ENCODE data around the gene ASTN2.

DNA sequence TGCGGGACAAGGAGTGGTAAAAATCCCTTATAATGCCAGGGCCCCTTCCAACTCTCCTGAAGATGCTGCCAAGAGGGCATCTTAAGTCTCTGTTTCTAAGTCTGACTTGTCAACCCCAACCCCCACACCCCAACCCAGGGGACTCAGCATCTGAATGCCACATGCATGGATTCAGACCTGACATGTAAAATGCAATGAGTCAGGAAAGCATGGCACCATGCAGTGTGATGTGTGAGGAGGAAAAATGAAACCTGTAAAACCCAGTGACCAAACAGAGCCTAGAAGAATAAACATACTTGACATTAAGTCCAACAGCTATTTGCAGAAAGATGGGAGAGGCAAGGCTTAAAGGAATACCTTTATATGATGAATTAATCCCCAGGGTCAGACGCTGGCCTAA, 112.4 kb downstream of the ASTN2 start:
- TF ChIP-seq POLR2AphosphoS5 (IDR thresholded peaks at IDR 0.05) = no peak
- TF ChIP-seq CTCF (IDR thresholded peaks at IDR 0.05) = no peak
- no peak for TF ChIP-seq EP300 (IDR thresholded peaks at IDR 0.05)
